Thymus (tissue), 11 donors: Measurements from ENCODE around the gene SPATC1L. TPM values are rescaled to one million over a fixed set of nuclear protein-coding genes. Genes with fewer than 3 reads are reported as not detected.

ENCODE experiments used
- DNase-seq, 9 donors: peaks; one replicate each; pipeline ENCODE4 v3.0.0-alpha.2; 2013; ENCODE audit warnings: low spot score in 9 of 9, low read depth in 6 of 9, missing footprints in 1 of 9
- H3K27ac ChIP-seq, 2 donors: one replicate each; pipeline ENCODE4 v1.5.1; 2013; ENCODE audit warnings: control low read depth in 1 of 2, low read depth in 1 of 2, low read length in 1 of 2, mild to moderate bottlenecking in 1 of 2, moderate library complexity in 1 of 2
- H3K27me3 ChIP-seq, 2 donors: one replicate each; pipeline ENCODE4 v1.5.1; 2013; ENCODE audit warnings: low read length in 1 of 2; ENCODE audit not compliant: control insufficient read depth in 2 of 2, insufficient read depth in 1 of 2
- H3K36me3 ChIP-seq, 2 donors: one replicate each; pipeline ENCODE4 v1.5.1; 2013; ENCODE audit warnings: low read length in 1 of 2, mild to moderate bottlenecking in 1 of 2, moderate library complexity in 1 of 2; ENCODE audit not compliant: control insufficient read depth in 2 of 2, insufficient read depth in 2 of 2
- H3K4me1 ChIP-seq, 2 donors: one replicate each; pipeline ENCODE4 v1.5.1; 2013; ENCODE audit warnings: low read length in 2 of 2; ENCODE audit not compliant: control insufficient read depth in 2 of 2, insufficient read depth in 2 of 2
- H3K4me3 ChIP-seq, 2 donors: one replicate each; pipeline ENCODE4 v1.5.1; 2013; ENCODE audit warnings: low read length in 2 of 2, control low read depth in 1 of 2, mild to moderate bottlenecking in 1 of 2
- H3K9me3 ChIP-seq, 2 donors: one replicate each; pipeline ENCODE4 v1.5.1; 2013; ENCODE audit warnings: low read length in 1 of 2, mild to moderate bottlenecking in 1 of 2; ENCODE audit not compliant: control insufficient read depth in 2 of 2, insufficient read depth in 1 of 2
- WGBS: extraction: QIAGEN DNeasy Blood & Tissue Kit; methylation state at CpG from one replicate; pipeline ENCODE4 v1.1.7; 2013; 5-methylcytosine and 5-hydroxymethylcytosine counted together
- polyA plus RNA-seq: library from polyadenylated mRNA; stranded (reverse); fragments of 200-250 nt; gene quantifications from one replicate; pipeline ENCODE4 v1.2.3, GENCODE V29; 2013
- total RNA-seq: library from RNA; stranded (reverse); fragments of 120-200 nt; gene quantifications from one replicate; pipeline ENCODE4 v1.2.4, GENCODE V29; 2013
- donor health status: healthy.

SPATC1L gene
- total and polyA plus RNA-seq, 2 donors = 4.8 to 9.6 TPM

DNA sequence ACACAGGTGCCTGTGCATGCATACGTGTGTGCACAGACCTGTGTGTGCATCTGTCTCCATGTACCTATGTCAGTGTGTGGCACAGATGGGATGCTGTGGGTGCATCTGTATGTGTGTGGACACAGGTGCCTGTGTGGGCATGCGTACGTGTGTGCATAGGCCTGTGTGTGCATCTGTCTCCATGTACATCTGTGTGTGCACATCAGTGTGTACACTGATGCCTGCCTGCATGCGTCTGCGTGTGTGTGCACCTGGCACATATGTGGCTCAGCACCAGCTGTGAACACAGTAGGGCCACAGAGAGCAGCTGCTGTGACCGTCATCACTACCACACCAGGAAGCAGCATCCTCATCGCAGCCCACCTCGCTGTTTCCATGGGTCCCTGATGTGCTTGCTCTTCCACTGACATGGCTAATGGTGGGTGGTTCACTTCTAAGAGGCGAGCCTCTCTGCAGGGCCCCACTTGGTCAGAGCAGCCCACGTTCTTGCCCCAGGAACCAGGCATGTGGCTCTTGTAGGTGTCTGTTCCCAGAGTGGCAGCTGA lies 9.6 kb upstream of the SPATC1L start:
- peaks cover 30 to 34% of the 10 kb centered on the region in 2 donors for H3K36me3 ChIP-seq
- no peak for DNase-seq
- H3K4me3 ChIP-seq = no peak overlapping the region
- no peak overlapping the region for H3K27ac ChIP-seq
- no peaks in the 10 kb centered on the region for H3K4me1 ChIP-seq
- no peaks in the 10 kb centered on the region for H3K27me3 ChIP-seq
- no peaks in the 10 kb centered on the region for H3K9me3 ChIP-seq
- 98% methylated on average over 10 of the region's 10 CpGs for WGBS

DNA sequence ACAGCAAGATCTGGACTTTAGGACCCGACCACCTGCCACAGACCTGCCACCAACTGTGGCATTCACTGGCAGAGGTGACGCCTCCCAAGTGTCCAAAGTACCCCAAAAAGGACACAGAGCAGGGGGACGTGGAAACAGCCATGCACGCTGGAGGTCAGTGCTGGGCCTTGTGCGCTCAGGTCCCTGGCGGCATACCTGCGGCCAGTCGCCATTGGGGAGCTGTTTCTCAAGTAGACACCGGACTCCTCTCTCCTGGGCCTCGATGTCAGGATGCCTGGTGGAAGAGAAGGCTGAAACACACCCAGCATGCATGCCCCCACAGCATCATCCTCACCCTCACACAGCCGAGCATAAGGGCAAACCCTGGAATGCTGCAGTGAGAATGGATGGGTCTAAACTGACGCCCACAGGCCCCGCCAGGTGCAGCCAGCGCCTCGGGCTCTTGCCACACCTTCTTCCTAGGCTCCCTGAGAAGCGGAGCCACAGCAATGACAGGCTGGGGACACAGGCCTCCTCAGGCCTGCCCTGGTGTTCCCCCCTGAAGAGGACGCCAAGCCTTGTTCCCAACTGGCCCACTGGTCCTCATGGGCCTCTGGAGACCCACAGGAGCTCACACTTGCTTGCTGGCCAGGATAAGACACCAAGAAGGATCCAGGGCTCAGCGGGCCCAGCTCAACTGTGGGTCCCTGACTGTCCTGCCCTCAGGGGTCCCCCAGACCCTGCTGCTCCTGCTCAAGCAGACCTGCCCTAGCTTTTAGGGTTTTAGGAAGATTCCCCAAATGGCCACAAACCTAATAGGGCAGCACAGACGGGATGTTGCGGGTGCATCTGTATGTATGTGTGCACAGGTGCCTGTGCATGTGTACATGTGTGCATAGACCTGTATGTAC lies 7.7 kb upstream of the SPATC1L start:
- Histone ChIP-seq H3K4me3 (no peak overlapping the region), H3K27me3 (no peaks in the 10 kb centered on the region), H3K9me3 (no peaks in the 10 kb centered on the region), H3K36me3 (peaks cover 30 to 34% of the 10 kb centered on the region in 2 donors), H3K4me1 (no peaks in the 10 kb centered on the region), H3K27ac (no peak overlapping the region)
- DNase-seq = no peak
- WGBS = 99% methylated on average over 20 of the region's 20 CpGs

DNA sequence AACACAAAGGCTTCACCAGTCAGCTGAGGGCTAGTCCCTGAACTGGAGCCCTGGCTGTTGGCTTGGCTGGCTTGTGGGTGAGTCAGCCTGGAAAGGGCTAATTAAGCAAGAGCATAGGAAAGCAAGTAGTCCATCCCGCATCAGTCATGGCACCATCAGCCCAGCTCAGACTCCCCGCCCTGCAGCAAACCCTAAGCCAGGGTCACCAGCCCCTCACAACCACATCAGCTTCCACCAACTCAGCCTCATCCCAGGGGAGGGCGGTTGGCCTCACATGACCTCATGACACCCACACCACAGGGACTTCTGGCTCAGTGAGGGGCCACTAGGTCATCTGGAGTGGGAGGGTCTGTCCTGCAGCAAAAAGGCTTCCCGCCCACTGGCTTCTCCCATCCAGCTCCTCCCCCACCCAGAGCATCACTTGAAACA lies 7.0 kb upstream of the SPATC1L start:
- H3K27me3 ChIP-seq = no peaks in the 10 kb centered on the region

DNA sequence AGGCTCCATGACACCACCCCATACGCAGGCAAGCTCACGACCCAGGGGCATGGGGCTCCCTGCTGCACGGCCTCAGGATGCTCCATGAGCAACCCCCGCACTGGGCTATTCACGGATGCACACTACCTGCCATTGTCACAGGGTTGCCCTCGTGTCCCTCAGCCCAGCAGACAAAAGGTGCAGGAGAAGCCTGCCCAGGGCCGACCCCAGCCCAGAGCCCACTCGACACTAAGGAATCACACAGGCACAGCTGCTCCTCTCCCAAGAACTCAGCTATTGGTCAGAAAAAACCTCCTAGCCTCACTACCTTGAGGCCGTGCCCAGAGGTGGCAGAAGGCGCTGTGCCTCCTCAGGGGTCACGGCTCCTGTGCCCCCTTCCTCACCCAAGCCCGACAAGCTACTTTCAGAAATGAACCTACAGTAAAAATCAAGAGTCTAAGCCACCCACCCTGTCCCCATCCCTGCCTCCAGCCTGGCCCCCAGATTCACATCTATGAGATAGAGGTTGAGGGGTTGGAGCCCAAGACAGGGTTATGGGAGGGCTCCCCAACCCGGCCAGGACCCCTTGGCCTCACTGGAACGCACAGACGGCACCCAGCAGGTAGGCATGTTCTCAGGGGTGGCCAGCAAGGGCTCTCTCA lies 6.4 kb upstream of the SPATC1L start:
- WGBS = 98% methylated on average over 15 of the region's 15 CpGs
- H3K4me3 ChIP-seq = no peak overlapping the region
- no peaks in the 10 kb centered on the region for H3K9me3 ChIP-seq
- H3K27me3 ChIP-seq = no peaks in the 10 kb centered on the region
- no peaks in the 10 kb centered on the region for H3K4me1 ChIP-seq
- no peak overlapping the region for H3K27ac ChIP-seq
- DNase-seq = no peak
- peaks cover 22 to 24% of the 10 kb centered on the region in 2 donors for H3K36me3 ChIP-seq

More for the DNA sequence above, 7.0 kb upstream of the SPATC1L start:
- peaks cover 29 to 30% of the 10 kb centered on the region in 2 donors for H3K36me3 ChIP-seq
- no peaks in the 10 kb centered on the region for H3K9me3 ChIP-seq
- no peak for DNase-seq
- no peak overlapping the region for H3K27ac ChIP-seq
- H3K4me1 ChIP-seq = no peaks in the 10 kb centered on the region
- H3K4me3 ChIP-seq = no peak overlapping the region
- over 99% methylated on average over 4 of the region's 4 CpGs for WGBS

DNA sequence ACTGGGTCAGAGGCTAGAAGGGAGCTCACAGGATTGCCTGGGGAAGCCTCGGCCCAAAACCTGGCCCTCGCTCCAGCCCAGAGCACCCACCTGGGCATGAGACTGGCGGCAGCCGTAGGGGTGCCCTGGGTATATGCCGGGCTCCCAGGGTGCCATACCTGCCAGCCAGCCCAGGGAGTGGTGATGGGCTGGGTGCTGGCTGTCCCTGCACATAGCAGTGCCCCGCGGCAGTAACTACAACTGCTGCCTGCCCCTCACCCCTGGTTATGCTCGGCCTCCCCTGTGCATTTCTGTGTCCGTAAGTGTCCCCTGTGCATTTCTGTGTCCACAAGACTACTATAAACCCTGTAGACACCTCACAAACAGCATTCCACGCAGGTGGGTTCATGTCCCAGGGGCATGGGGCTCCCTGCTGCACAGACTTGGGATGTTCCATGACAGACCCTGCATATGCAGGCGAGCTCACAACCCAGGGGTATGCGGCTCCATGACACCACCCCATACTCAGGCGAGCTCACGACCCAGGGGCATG lies 5.8 kb upstream of the SPATC1L start:
- no peak for DNase-seq
- Histone ChIP-seq H3K27me3 (no peaks in the 10 kb centered on the region), H3K36me3 (peaks cover 20 to 22% of the 10 kb centered on the region in 2 donors), H3K27ac (no peak overlapping the region), H3K4me1 (peaks cover 0 to 5% of the 10 kb centered on the region in 2 donors), H3K4me3 (no peak overlapping the region), H3K9me3 (no peaks in the 10 kb centered on the region)
- WGBS = over 99% methylated on average over 14 of the region's 14 CpGs

DNA sequence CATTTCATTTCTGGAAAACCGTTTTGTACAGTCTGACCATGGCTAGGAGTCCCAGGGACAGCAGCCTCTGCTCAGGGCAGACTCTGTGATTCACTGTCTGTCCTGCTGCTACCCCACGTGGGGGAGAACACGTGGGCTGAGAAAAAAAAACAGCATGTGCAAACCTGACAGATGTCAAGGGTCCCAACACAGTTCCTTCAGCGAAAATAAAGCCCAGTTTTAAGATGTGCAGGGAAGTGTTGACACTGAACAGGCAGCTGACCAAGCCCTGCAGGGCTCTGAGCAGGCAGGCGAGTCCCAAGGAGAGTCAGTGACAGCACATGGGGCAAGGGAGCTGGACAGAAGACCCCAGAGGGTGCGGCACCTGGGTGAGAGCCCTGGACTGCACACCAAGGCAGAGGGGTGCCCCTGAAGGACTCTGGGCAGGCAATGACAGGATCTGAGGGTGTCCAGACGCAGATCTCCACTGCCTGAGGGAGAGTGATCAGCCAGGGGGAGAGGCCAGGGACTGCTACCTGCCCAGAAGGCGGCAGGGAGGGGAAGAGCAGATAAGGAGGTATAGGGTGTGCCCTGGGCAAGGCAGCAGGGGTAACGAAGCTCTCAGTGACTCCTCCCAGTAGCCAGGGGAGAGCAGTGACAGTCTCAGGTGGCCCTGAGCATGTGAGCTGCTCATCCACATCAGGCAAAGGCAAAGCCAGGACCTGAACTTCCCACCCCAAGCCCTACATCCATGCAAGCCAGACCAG lies 5.1 kb upstream of the SPATC1L start:
- DNase-seq = no peak
- H3K36me3 ChIP-seq = peaks cover 15 to 20% of the 10 kb centered on the region in 2 donors
- WGBS = 94% methylated on average over 9 of the region's 9 CpGs

DNA sequence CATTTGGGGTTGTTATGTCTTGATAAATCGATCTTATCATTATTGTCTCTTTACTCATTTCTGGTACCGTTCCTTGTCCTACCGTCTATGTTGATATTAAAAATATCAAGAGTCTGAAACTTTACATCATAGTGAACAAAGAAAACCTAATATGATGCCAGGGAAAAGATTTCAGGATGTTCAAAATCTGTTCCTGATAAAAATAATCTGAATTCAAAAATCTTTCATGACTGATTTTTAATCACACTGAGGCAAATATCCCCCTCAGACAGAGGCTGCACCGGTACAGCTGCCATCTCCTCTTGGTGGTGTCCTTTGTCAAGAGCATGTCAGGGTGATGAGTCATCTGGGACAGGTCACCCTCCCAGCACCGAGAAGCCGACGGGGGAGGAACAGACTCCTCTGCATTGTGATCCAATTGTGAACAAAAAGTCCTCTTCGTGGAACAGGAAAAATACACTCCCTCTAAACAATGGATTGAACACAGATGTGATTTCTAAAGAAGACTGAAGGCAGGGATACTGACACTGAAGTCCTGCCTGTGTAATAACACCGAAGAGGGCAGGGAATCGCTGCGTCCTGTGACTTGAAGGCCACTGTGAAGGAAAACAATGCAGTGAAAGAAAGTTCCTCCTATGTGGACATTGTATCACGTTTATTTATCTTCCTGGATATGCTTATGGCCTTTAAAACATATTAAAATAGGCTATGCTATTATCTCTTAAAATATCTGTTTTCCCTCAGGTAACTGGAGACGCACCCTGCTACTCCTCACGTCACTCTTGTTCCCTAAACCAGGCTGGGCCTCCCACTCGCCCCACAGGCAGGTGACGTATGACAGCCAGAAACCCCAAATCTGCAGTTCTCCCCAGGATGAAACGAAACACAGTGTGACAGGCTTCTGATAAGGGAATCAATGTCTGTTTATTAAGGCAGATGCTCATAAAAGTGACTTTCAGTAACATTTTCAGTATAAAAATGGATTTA lies 4.3 kb upstream of the SPATC1L start:
- Histone ChIP-seq H3K4me1 (peaks cover 0 to 14% of the 10 kb centered on the region in 2 donors), H3K4me3 (no peak overlapping the region), H3K9me3 (no peaks in the 10 kb centered on the region), H3K27me3 (peaks cover 0 to 2% of the 10 kb centered on the region in 2 donors), H3K36me3 (peaks cover 6 to 13% of the 10 kb centered on the region in 2 donors), H3K27ac (peak overlapping the region; percentile 14 to 26)
- WGBS = 82% methylated on average over 17 of the region's 17 CpGs
- no peak for DNase-seq

More for the DNA sequence above, 5.1 kb upstream of the SPATC1L start:
- Histone ChIP-seq H3K27ac (peak overlapping the region in 1 of 2 donors; percentile 14), H3K27me3 (peaks cover 0 to 2% of the 10 kb centered on the region in 2 donors), H3K4me1 (peaks cover 0 to 9% of the 10 kb centered on the region in 2 donors), H3K9me3 (no peaks in the 10 kb centered on the region), H3K4me3 (no peak overlapping the region)

DNA sequence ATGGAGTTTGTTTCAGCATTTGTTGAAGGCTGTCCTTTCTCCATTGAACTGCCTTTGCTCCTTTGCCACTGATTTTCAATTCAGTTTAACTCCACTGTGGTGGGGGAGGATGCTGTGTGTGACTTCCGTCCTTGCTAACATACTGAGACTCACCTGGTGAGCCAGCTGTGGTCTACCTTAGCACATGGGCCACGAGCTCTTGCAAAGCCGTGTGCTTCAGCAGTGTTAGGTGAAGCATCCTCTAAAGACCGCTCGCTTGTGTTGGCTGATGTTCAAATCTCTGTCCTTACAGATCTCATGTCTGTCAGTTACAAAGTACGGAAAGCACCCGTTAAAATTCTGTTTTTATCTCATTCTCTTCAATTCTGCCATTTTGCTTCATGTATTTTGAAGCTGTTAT lies 3.6 kb upstream of the SPATC1L start:
- 94% methylated on average over 7 of the region's 7 CpGs for WGBS
- Histone ChIP-seq H3K9me3 (no peaks in the 10 kb centered on the region), H3K27me3 (peaks cover 0 to 2% of the 10 kb centered on the region in 2 donors), H3K4me3 (no peak overlapping the region), H3K36me3 (peaks cover 3 to 12% of the 10 kb centered on the region in 2 donors), H3K27ac (no peak overlapping the region), H3K4me1 (peaks cover 0 to 14% of the 10 kb centered on the region in 2 donors)
- DNase-seq = no peak
